ENCODE data around the gene EHD3. TPM values are rescaled to one million over a fixed set of nuclear protein-coding genes. Genes with fewer than 3 reads are reported as not detected.

The EHD3 gene
- polyA plus RNA-seq, 1 donor, result 21.5 TPM

DNA sequence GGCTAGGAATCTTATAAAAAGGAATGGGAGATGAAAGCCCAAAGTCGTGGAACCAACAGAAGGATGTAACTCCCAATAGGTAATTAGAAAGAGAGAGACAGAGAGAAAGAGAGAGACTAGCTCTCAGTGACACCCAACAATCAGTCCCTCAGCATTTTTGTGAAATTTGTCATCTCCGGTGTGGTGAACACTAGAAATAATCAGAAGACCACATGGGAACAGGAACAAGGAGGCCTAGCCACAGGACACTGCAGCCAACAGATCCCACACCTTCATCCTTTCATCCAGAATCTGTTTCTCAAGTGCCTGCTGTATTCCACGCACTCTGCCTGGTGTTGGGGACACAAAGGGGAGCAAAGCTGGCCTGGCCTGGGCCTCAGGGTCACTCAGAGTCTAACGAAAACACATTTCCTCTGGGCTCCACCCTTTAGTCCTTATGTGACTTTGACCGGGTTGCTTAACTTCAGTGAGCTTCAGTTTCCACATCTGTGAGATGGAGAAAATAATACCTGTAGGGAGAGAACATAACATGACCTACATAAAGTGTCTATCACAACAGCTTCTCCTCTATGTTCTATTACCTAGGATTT is 53.1 kb downstream of the EHD3 start:
- DNase-seq, result no peak

- DNase-seq, result no peak
Observed at GRCh38 chr2:31287654-31288053, 53.7 kb downstream of the EHD3 start.

DNA sequence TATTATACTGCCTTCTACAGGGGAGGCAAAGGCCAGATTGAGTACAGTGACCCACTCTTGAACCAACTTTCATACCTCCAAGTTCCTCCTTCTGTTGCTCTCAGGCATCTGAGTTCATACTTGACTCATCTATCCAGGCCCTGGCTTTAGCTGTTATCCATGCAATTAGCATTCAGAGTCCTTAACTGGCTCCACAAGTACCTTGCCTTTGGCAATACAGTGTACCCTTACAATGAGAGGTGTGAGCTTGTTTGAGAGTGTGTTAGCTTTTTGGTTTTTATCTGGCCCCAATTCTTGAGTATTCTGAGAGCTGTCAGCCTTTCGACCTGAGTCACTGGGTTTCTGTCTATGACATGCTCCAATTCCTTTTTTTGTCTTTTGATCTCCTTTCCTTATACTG is 60.2 kb downstream of the EHD3 start:
- no peak for DNase-seq

DNA sequence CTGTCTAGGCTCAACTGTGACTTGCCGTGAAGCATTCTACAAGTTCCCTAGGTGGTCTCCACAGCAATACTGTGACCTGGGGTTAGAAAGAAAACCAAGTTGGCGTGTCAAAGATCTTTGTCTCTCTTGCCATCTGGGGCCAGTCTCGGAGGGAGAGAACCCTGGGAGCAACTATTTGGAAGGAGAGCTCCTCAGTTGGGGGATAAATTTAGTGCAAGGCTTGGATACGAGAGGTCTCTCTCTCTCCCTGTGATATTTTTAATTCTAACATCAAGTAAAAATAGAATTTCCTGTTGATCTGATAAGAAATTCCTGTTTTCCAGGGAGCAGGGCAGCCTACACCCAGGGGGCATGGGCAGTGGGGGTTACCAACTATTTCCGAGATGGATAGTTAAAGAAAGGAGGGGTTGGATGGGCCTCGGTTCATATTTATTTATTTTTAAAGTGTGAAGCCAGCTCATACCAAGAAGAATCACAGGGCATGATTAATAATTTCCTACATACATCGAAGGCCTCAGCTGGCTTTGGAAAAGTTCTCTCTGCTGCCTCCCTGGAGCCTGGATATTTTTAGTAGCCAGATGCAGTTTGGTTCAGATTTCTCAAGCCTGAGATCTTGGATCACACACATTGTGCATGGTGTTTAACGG is 62.8 kb downstream of the EHD3 start:
- no peak for DNase-seq

- DNase-seq, result no peak
Observed at GRCh38 chr2:31297751-31298150, 63.8 kb downstream of the EHD3 start.

- DNase-seq, result no peak
Observed at GRCh38 chr2:31299547-31299946, 65.6 kb downstream of the EHD3 start.

- no peak for DNase-seq
Observed at GRCh38 chr2:31300309-31300708, 66.4 kb downstream of the EHD3 start.

DNA sequence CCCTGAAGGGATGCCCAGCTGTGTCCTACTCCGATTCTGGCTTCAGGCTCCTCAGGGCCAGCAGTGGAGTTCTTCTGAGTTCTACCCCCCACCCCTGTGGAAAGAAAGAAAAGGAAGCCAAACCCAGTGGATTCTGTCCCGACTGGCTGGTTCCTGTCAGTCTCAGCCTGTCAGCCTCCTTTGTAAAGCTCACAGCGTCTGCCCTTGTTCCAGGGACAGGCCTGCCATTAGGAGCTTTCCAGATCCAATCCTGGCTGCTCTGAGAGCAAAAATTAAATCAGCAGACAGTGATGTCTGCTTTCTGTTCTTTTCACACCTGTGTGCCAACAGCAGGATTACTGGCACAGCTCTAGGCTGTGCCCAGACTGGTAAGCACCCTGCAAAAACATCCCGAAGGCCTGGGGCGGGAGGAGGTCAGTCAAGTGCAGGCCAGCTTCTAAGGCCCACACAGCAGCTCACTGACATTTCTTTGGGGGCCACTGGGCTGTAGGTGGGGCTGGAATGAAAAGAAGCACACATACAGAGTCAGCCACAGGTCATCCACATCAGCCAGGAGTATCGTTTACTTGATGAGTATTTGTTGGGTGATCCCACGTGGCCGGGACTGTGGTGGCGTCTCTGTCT is 69.1 kb downstream of the EHD3 start:
- no peak for DNase-seq

GRCh38 chr2:31304816-31305215 is 70.9 kb downstream of the EHD3 start:
- DNase-seq, result no peak

DNA sequence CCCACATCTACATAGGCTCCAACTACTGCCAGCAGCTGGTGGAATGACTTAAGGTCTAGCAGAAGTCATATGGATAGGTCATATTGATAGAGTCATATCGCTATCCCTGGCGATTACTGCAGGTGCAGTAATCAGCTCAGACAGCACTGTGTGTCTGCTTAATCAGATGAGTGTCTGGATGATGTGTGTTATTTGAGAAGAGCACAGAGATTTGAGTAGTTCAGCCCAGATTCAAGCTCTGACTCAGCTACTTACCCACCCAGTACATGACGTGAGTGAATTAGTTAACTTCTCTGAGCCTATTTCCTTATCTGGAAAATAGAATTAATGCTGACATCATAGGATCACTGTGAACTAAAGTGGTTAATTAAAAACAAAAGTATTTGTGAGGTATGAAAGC is 78.9 kb downstream of the EHD3 start:
- no peak for DNase-seq

DNA sequence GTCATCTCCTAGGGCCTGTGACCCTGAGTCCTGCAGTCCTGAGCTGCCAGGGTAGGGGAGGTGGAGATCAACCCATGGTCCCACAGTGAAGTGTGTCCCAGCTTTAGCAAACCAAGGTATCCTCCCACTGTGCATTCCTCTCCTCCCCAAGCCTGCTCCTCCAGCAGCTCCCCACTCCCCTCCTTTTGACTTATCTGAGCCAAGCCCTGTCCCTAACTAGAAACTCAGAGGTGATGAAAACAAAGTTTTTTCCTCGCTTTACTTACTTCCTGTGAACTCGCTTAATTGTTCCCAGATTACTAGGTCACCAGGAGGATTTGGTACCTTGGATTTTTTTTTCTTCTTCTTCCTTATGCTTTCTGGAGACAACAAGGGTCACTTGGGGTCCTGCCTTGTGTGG is 80.8 kb downstream of the EHD3 start:
- no peak for DNase-seq

- no peak for DNase-seq
Observed at GRCh38 chr2:31317396-31317795, 83.4 kb downstream of the EHD3 start.

GRCh38 chr2:31318361-31319336 is 84.7 kb downstream of the EHD3 start:
- DNase-seq, result no peak

Other genes with a start within 250 kb of the EHD3 start
- gene GALNT14, start 95.7 kb upstream of the EHD3 start, polyA plus RNA-seq (ENCODE audit: insufficient read length), result 47.6 TPM
- 0.13 TPM for gene CAPN14, start 16.6 kb upstream of the EHD3 start, polyA plus RNA-seq (ENCODE audit: insufficient read length)
- gene XDH, start 180.6 kb downstream of the EHD3 start, polyA plus RNA-seq (ENCODE audit: insufficient read length), result 0.50 TPM